Vagina (tissue), 2 donors: ENCODE results near the gene CDON. TPM values are rescaled to one million over a fixed set of nuclear protein-coding genes. Genes with fewer than 3 reads are reported as not detected.

Experiments used
- DNase-seq, 2 donors: peaks; one replicate each; pipeline ENCODE4 v3.0.0-alpha.2; 2017; ENCODE audit errors: extremely low spot score in 2 of 2
- H3K27ac ChIP-seq: fragments of 200-600 bp; sonication (generic); one replicate; pipeline ENCODE4 v1.5.1; 2019
- H3K27me3 ChIP-seq: fragments of 200-600 bp; sonication (generic); one replicate; pipeline ENCODE4 v1.5.1; 2019
- H3K36me3 ChIP-seq, 2 donors: fragments of 200-600 bp; sonication (generic); one replicate each; pipeline ENCODE4 v1.5.1; 2017 to 2019
- H3K4me1 ChIP-seq: fragments of 200-600 bp; sonication (generic); one replicate; pipeline ENCODE4 v1.5.1; 2019
- H3K4me3 ChIP-seq, 2 donors: fragments of 200-600 bp; sonication (generic); 1 replicate in 1 of 2; 2 replicates in 1 of 2; pipeline ENCODE4 v1.5.1; 2016 to 2019
- H3K9me3 ChIP-seq: fragments of 200-600 bp; sonication (generic); one replicate; pipeline ENCODE4 v1.5.1; 2019
- CTCF ChIP-seq, 3 experiments: fragments of 450-650 bp in 2 of 3; fragments of 200-600 bp in 1 of 3; sonication (generic) in 1 of 3; IDR thresholded peaks; one replicate each; pipeline ENCODE4 v1.5.1; 2017 to 2019; ENCODE audit warnings: antibody characterized with exemption in 3 of 3, mild to moderate bottlenecking in 2 of 3, moderate library complexity in 2 of 3
- POLR2A ChIP-seq, 2 donors: fragments of 450-650 bp; IDR thresholded peaks; one replicate each; pipeline ENCODE4 v1.6.1; 2017; ENCODE audit warnings: antibody characterized with exemption in 2 of 2, mild to moderate bottlenecking in 2 of 2, moderate library complexity in 2 of 2
- POLR2AphosphoS5 ChIP-seq, 2 donors: sonication (generic); formaldehyde crosslinking; IDR thresholded peaks; one replicate each; pipeline ENCODE4 v1.9.0; 2017; ENCODE audit warnings: antibody characterized with exemption in 2 of 2, mild to moderate bottlenecking in 2 of 2, low read depth in 1 of 2; ENCODE audit not compliant: insufficient read depth in 1 of 2
- intact Hi-C: fragments of 100-400 bp; cut with DNase I; formaldehyde crosslinking; loops from one replicate; pipeline ENCODE4 v1.15.1; 2023
- total RNA-seq: library from RNA; depleted of rRNA; stranded (reverse); fragments of >200 nt; gene quantifications from one replicate; pipeline ENCODE4 v1.2.3, GENCODE V29; 2016

CDON gene
- total RNA-seq, 1 donor from 2014 or later: 9.8 TPM

DNA sequence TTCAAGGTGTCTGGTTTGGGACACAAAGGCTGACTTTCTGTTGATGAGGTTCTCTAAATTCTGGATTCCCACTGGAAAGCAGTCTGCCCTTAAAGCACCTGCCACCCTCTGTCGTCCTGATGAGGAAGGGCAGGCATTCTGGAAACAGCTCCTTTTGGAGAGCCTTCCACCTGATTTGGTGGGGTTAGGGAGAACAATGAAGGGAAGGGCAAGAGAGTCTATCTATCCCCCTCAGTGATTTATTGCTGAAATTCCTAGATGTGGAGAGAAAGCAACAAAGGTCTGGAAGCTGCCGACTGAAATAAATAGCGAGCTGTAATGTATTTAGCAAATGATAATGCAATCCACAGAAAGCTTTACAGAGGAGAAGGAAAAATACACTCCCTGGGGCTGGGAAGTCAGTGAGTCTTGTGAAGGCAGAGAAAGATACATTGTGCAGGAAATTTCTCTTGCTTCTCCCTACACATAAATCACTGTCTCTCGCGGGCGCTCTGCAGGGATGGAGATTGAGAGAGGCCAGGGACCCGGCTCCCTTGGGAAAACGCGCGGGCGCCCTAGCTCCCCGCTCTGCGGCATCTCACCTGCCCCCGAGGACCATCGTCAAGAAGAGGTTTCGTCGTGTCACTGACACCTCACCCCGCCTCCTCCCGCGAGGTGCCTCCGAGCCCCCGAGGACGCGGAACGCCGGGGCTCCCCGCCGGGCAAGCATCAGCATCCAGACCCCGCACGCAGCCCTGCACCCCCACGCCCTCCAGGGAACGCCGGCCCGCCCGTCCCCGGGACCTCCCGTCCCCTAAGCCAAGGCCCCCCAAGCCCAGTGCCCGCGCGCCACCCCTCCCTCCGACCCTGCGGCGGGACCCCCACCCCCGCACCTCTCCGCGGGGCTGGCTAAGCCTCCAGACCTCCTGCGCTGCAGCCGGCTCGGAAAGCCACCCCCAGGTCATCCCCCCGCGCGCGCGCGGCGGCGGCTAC lies 673 bp downstream of the CDON start:
- H3K27me3 ChIP-seq: no peaks in the 10 kb centered on the region
- peak overlapping the region; percentile 81 to 95 for H3K4me3 ChIP-seq
- DNase-seq: no peak
- peak overlapping the region; percentile 83 for H3K27ac ChIP-seq
- H3K36me3 ChIP-seq: no peaks in the 10 kb centered on the region
- peaks cover 16% of the 10 kb centered on the region for H3K4me1 ChIP-seq
- TF ChIP-seq POLR2AphosphoS5 (IDR thresholded peaks at IDR 0.05; ENCODE audit: insufficient read depth in 1 of 2, low read depth in 1 of 2) (no peak), CTCF (IDR thresholded peaks at IDR 0.05) (peak in 2 of 3 experiments; percentile 7 to 18), POLR2A (IDR thresholded peaks at IDR 0.05) (no peak)
- intact Hi-C loops: no loop called here
- no peaks in the 10 kb centered on the region for H3K9me3 ChIP-seq

GRCh38 chr11:126060757-126061171 lies 1.9 kb downstream of the CDON start:
- H3K27ac ChIP-seq: no peak overlapping the region

DNA sequence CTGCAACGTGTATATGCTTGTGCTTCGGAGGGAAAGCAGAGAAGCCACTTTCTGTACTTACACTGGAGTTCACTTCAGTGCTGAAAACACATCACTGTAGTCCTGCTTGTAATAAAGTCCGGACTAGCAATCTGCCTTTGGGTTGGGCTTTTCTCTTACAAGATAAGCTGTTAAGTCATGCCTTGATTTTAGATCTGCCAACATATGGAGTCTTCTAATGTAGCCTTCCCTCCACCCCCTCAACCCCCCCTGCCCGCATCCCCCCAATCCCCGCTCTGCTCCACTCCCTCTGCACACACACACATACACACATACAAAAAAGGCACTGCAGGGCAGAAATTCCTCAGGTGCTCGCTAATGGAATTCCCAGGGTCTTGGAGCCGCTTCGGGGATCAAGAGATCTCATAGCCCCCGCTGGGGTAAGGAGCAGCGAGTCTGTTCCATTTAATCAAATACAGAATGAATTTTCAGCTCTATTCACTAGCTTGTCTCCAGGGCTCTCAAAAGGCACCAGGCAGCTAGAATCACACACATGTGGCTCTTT lies 3.4 kb downstream of the CDON start:
- no peak overlapping the region for H3K27ac ChIP-seq
- H3K9me3 ChIP-seq: no peaks in the 10 kb centered on the region
- intact Hi-C loops: no loop called here

More at GRCh38 chr11:126060757-126061171, 1.9 kb downstream of the CDON start:
- Histone ChIP-seq H3K4me3 (no peak overlapping the region), H3K9me3 (no peaks in the 10 kb centered on the region), H3K36me3 (no peaks in the 10 kb centered on the region), H3K4me1 (peaks cover 16% of the 10 kb centered on the region), H3K27me3 (no peaks in the 10 kb centered on the region)
- no peak for TF ChIP-seq POLR2A (IDR thresholded peaks at IDR 0.05)
- no peak for TF ChIP-seq CTCF (IDR thresholded peaks at IDR 0.05)
- TF ChIP-seq POLR2AphosphoS5 (IDR thresholded peaks at IDR 0.05; ENCODE audit: insufficient read depth in 1 of 2, low read depth in 1 of 2): no peak
- no peak for DNase-seq
- intact Hi-C loops: no loop called here

DNA sequence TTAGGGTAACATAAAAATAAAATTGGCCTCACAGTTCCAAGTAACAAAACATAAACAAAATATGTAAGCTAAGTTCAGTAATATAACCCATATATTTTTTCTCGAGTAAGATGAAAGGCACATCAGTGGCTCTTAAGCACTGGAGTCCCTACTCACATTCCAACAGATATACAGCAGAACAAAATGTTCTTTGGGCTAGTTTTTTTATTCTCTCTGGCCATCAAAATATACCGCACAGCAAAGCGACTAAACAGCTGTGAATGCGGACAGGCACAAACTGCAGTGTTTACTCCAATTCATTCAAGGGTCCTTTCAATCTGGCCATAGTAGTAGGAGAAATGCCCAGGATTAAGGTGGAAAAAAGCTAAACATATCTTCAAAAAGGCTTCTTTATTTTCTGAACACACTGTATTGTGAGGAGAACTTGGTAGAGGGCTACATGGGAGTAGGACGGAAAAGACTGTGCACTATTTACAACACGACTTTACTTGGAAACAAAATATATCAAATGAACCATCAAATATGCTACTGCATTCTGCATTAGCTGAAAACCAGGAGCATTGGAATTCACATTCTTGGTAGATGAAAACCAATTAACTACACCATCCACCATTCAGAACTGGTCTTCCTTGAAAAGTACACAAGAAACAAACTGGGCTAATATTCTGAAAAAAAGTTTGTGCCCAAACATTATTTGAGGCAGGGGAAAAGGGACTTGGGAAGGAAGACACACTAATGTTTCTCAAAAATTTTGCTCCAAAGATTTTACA lies 4.4 kb downstream of the CDON start:
- H3K9me3 ChIP-seq: no peaks in the 10 kb centered on the region
- H3K4me1 ChIP-seq: peaks cover 25% of the 10 kb centered on the region
- intact Hi-C loops: no loop called here
- no peak overlapping the region for H3K4me3 ChIP-seq
- no peaks in the 10 kb centered on the region for H3K27me3 ChIP-seq
- TF ChIP-seq CTCF (IDR thresholded peaks at IDR 0.05) (no peak), POLR2AphosphoS5 (IDR thresholded peaks at IDR 0.05; ENCODE audit: insufficient read depth in 1 of 2, low read depth in 1 of 2) (no peak), POLR2A (IDR thresholded peaks at IDR 0.05) (no peak)
- no peaks in the 10 kb centered on the region for H3K36me3 ChIP-seq
- no peak overlapping the region for H3K27ac ChIP-seq
- DNase-seq: no peak

More for the DNA sequence above, 3.4 kb downstream of the CDON start:
- Histone ChIP-seq H3K27me3 (no peaks in the 10 kb centered on the region), H3K4me1 (peaks cover 18% of the 10 kb centered on the region), H3K4me3 (no peak overlapping the region), H3K36me3 (no peaks in the 10 kb centered on the region)
- TF ChIP-seq CTCF (IDR thresholded peaks at IDR 0.05) (no peak), POLR2AphosphoS5 (IDR thresholded peaks at IDR 0.05; ENCODE audit: insufficient read depth in 1 of 2, low read depth in 1 of 2) (no peak), POLR2A (IDR thresholded peaks at IDR 0.05) (no peak)
- DNase-seq: no peak
